ENCODE results near the gene PITPNC1.

DNA sequence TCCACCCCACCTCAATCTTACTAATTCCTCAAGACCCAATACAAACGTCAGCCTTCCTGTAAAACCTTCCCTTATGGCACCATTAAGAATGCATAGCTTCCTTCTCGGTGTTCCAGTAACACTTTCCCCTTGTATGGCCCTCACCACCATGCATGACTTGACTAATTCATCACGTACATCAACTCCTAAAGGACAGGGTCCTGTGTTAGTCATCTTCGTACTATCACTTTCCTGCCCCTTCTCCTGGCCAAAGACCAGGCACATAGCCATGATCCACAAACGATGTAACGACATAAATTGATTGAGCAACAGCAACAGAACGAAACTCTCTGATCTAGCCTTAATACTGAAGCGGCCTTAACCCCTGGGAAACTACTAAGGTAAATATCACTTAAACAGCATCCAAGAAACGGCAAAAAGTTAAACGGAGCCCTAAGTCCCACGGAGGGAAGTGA is 11.3 kb upstream of the PITPNC1 start:
- TF ChIP-seq POLR2AphosphoS5 (IDR thresholded peaks at IDR 0.05) (no peak), MXI1 (conservative IDR thresholded peaks at IDR 0.05; ENCODE audit: poor library complexity, severe bottlenecking) (no peak), EZH2 (IDR thresholded peaks at IDR 0.05; ENCODE audit: borderline replicate concordance, insufficient read depth, low read length, poor library complexity, severe bottlenecking) (no peak), SMC3 (conservative IDR thresholded peaks at IDR 0.05; ENCODE audit: poor library complexity) (no peak), TAF1 (IDR thresholded peaks at IDR 0.05; ENCODE audit: low read depth) (no peak)
- TF ChIP-seq, protein P1, sequence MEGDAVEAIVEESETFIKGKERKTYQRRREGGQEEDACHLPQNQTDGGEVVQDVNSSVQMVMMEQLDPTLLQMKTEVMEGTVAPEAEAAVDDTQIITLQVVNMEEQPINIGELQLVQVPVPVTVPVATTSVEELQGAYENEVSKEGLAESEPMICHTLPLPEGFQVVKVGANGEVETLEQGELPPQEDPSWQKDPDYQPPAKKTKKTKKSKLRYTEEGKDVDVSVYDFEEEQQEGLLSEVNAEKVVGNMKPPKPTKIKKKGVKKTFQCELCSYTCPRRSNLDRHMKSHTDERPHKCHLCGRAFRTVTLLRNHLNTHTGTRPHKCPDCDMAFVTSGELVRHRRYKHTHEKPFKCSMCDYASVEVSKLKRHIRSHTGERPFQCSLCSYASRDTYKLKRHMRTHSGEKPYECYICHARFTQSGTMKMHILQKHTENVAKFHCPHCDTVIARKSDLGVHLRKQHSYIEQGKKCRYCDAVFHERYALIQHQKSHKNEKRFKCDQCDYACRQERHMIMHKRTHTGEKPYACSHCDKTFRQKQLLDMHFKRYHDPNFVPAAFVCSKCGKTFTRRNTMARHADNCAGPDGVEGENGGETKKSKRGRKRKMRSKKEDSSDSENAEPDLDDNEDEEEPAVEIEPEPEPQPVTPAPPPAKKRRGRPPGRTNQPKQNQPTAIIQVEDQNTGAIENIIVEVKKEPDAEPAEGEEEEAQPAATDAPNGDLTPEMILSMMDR (IDR thresholded peaks at IDR 0.05; ENCODE audit: poor library complexity, severe bottlenecking): no peak
- TF ChIP-seq, protein P2, sequence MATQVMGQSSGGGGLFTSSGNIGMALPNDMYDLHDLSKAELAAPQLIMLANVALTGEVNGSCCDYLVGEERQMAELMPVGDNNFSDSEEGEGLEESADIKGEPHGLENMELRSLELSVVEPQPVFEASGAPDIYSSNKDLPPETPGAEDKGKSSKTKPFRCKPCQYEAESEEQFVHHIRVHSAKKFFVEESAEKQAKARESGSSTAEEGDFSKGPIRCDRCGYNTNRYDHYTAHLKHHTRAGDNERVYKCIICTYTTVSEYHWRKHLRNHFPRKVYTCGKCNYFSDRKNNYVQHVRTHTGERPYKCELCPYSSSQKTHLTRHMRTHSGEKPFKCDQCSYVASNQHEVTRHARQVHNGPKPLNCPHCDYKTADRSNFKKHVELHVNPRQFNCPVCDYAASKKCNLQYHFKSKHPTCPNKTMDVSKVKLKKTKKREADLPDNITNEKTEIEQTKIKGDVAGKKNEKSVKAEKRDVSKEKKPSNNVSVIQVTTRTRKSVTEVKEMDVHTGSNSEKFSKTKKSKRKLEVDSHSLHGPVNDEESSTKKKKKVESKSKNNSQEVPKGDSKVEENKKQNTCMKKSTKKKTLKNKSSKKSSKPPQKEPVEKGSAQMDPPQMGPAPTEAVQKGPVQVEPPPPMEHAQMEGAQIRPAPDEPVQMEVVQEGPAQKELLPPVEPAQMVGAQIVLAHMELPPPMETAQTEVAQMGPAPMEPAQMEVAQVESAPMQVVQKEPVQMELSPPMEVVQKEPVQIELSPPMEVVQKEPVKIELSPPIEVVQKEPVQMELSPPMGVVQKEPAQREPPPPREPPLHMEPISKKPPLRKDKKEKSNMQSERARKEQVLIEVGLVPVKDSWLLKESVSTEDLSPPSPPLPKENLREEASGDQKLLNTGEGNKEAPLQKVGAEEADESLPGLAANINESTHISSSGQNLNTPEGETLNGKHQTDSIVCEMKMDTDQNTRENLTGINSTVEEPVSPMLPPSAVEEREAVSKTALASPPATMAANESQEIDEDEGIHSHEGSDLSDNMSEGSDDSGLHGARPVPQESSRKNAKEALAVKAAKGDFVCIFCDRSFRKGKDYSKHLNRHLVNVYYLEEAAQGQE (IDR thresholded peaks at IDR 0.05; ENCODE audit: borderline replicate concordance): no peak

Data from neural cell (in vitro differentiated cells).